Dedifferentiated amniotic fluid mesenchymal stem cell (primary cell): ENCODE results near the gene ZNF638.
"Not testable (repeated sequence)": the region's sequence is repeated elsewhere in the genome, so short reads cannot be mapped to it uniquely, and the experiment has no call there.

Source experiments
- DNase-seq: peaks from one replicate; pipeline ENCODE4 v3.0.0-alpha.2; 2016; ENCODE audit errors: extremely low spot score

ZNF638 gene

DNA sequence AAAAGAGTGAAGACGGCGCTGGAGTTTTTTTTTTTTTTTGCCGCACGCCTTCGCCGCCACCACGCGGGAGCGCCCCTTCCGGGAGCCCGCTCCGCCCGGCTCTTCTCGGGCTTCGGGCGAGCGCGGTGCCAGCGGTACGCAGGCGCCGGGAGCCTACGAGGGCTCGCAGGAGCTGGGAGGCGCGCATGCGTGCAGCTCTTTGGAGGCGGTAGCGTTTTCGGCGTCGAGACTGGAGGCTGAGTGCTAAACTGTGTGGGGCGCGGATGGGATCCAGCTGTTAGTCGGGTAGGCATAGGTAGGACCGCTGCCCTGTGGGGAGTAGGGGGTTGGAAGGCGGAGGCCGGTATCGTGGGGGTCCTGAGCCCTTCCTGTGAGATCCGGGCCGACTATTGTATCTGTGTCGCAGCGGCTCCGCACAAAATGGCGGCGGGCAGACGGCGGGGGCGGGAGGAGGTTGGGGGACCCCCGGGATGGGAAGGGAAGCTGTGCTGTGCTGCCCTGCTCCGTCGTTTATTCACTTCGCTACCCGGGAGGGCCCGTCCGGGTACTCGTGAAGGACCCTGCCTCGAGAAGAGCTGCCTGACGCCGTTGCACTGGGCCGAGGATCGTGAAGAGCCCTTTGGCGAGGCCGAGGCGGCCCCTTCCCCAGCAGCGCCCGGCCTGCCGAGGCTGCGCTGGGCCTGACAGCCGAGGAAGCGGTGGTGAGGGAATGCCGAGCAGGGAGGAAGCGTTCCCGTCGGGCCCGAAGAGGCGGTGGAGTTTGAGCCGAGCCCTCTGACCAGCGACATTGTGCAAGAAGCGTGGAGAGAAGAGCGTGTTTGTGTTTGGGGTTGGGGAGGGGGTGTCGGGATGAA lies at the start of gene ZNF638:
Gene ZNF638, plus strand, starts transcription at position 202 of the 854 bp plus-strand sequence. CDS start 17,173 bp downstream, outside the sequence.
- DNase-seq: peak; percentile 93

DNA sequence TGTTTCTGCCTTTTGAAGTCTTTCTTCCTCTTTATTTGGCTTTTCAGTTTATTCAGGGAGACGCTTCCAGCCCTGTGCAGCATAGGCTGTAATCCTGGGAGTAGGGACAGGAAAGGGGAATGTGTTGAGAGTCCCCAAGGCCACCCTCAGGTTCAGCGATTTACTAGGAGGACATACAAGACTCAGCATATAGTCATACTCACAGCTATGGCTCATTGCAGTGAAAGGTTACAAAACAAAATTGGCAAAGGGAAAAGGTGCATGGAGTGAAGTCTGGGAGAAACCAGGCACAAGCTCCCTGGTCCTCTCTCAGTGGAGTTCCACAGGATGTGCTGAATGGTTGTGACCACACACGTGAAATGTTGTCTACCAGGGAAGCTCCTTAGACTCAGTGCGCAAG lies 49.6 kb upstream of the ZNF638 start:
- DNase-seq: no peak

- DNase-seq: no peak
These were observed 49.1 kb upstream of the ZNF638 start for GRCh38 chr2:71282493-71282892.

DNA sequence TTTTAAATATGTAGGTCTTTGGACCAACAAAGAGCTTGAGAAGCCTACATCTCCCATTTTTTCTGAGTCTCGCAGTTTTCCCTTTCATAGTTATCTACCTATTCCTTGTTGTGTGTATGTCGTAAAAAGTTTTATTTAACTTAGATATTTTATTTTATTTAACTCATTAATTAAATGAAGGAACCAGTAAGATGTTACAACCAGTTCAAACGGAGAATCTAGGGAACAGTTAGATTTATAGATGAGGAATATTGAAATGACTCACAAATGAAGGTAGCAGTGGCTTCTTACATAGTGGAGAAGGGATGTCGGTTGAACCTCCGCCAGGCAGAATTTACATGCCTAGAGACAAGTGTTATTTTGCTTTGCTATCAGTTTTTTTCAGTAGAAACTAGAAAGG lies 48.5 kb upstream of the ZNF638 start:
- no peak for DNase-seq

DNA sequence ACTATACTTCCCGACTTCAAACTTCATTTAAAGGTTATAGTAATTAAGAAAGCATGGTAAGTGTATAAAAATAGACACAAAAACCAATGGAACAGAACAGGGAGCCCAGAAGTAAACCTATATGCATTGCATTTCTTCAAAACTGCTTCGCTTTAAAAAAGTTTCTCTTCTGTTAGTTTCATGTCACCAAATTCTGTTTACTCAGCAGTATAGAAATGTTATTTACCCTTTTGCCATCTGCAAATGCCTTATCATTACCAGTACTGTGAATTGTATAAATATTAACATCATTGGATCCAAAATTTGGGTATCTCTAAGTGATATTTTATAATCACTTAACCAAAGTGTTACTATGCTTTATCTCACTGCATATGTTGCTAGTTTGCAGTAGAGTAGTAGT lies 45.9 kb upstream of the ZNF638 start:
- no peak for DNase-seq

- no peak for DNase-seq
These were observed 40.2 kb upstream of the ZNF638 start for GRCh38 chr2:71291398-71291797.

DNA sequence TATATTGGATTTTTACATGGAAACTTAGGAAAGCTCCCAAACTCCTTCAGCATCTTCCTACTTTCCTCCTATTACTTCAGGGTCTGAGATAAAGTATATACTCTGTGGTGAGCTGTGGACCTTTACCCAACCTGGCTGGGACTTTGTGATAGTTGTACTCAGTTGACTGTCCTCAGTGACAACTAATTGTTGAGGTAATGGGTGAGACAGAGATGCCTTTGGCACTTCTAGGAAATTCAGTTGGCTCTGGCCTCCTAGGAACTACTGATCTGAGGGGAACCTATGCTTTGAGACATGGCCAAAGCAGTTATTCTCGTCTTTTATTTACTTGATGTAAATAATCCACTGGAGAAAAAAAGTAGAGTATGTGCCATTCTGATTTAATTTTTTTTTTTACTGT lies 39.4 kb upstream of the ZNF638 start:
- DNase-seq: no peak

DNA sequence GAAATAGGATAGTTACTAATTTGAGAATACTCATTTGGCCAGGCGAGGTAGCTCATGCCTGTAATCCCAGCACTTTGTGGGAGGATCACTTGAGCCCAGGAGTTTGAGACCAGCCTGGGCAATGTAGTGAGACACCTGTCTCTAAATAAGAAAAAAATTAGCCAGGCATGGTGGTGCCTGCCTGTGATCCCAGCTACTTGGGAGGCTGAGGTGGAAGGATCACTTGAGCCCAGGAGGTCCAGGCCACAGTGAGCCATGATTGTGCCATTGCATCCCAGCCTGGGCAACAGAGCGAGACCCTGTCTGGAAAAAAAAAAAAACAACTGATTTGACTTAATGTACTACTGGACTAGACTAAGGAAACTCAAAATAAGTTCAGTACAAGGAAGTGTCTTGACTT lies 32.7 kb upstream of the ZNF638 start:
- no peak for DNase-seq

DNA sequence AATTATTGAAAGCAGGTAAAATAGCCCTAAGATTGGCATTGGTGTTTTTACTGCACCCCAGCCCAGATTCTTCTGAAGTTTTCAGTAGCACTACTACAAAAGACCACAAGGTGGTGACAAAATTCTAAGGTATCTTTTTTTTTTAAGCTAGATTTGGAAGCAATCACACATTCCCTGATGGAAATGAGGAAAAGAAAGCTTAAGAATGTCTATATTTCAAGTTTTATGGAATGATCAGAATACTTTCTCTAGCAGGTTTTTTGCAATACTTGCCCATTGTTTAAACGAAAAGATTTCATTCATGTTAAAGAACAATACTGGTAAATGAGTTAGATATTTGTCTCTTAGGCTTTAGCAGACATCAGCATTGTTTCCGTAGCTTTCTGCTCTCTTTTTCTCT lies 32.1 kb upstream of the ZNF638 start:
- DNase-seq: peak; percentile 38

DNA sequence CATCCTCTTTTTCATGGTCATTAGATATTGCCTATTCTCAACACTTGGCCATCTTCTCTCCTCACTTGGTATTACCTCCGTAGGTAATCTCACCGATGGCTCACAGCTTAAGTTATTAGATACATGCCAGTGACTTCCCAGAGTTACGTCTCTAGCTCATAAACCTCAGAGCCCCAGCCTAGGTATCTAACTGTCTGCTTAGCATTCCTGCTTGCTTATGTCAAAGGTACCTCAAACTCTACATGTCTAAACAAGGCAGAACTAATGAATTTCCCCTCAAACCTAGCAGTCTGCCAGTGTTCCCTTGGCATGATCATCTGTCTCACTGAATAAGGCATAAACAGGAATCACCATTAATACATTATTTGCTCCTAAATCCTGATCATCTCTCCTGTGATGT lies 27.7 kb upstream of the ZNF638 start:
- DNase-seq: no peak

DNA sequence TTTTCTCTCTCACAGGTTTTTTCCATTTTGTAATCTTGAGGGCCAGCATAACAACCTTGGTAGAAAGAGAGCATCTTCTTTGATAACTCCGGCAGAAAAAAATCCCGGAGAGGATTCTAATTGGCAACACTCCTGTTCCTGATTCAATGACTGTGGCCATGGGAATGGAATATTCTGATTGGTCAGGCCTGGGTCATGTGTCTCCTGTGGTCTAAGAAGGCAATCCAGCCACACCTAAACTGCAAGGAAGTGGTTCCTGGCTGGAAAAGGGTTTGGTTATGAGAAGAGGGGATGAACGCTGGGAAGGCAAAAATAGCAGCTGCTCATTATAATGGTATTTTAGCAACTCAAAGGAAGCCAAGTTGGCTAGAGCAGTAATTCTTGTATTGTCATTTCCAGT lies 24.8 kb upstream of the ZNF638 start:
- no peak for DNase-seq

- DNase-seq: no peak
These were observed 18.4 kb upstream of the ZNF638 start for GRCh38 chr2:71313016-71313766.

DNA sequence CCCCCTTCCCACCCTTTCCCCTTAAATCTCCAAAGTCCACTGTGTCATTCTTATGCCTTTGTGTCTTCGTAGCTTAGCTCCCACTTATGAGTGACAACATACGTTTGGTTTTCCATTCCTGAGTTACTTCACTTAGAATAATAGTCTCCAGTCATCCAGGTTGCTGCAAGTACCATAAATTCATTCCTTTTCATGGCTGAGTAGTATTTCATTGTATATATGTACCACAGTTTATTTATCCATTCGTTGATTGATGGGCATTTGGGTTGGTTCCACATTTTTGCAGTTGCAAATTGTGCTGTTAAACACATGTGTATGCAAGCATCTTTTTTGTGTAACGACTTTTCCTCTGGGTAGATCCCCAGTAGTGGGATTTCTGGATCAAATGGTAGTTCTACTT lies 14.5 kb upstream of the ZNF638 start:
- DNase-seq: no peak

- not testable (repeated sequence) for DNase-seq
These were observed 13.7 kb upstream of the ZNF638 start for GRCh38 chr2:71317900-71318299.

DNA sequence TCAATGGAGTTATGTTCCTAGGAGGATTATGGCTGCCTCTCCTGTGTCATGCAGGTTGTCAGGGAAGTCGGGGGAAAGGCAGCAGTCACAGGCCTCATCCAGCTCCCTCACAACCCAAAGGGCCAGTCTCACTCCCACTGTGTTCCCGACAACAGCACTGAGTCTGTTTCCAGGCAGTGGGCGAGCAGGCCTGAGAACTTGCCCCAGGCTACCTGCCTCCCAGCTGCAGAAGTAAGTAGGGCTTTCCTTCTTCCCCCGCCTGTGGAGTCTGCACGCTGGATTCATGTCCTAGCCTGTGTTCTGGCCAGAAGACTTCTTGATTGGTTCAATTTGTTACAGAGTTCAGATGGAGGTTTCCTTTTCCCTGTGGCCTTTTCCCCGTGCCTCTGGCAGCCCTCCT lies 8.2 kb upstream of the ZNF638 start:
- no peak for DNase-seq

GRCh38 chr2:71326968-71327367 lies 4.6 kb upstream of the ZNF638 start:
- DNase-seq: no peak

DNA sequence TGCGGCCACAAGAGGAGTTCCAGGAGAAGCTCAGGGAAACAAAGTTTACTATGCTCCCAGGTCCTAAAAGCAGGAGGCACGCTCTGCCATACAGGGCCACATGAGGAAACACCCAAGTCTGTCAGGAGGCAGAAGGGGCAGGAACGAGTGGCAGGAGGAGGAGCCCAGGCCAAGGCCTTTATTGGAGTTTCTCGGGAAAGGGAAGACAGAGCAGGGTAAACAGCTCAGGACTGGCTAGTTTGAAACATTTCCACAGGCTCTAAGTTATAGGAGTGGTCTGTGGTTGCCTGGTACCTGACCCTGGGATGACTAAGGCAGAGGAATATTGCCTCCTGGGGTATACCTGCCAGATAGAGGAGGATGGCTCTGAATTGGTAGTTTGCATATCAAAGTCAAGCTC lies 3.7 kb upstream of the ZNF638 start:
- no peak for DNase-seq

DNA sequence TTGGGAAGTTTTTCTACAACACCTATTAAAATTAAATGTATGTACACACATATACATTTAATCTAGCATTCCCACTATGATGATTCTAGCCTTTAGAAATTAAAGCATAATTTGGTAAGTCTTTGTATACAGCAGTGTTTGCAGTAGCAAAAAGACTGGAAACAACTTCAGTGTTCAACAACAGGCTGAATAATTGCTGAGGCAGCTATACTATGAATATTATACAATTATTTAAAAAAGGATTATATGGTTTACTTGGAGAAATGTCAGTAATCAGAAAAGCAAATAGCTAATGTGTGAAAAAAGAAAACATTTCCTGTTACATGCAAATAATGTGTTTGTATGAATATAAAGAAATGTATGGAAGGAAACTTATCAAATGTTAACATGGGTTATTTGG lies 1.4 kb upstream of the ZNF638 start:
- no peak for DNase-seq

DNA sequence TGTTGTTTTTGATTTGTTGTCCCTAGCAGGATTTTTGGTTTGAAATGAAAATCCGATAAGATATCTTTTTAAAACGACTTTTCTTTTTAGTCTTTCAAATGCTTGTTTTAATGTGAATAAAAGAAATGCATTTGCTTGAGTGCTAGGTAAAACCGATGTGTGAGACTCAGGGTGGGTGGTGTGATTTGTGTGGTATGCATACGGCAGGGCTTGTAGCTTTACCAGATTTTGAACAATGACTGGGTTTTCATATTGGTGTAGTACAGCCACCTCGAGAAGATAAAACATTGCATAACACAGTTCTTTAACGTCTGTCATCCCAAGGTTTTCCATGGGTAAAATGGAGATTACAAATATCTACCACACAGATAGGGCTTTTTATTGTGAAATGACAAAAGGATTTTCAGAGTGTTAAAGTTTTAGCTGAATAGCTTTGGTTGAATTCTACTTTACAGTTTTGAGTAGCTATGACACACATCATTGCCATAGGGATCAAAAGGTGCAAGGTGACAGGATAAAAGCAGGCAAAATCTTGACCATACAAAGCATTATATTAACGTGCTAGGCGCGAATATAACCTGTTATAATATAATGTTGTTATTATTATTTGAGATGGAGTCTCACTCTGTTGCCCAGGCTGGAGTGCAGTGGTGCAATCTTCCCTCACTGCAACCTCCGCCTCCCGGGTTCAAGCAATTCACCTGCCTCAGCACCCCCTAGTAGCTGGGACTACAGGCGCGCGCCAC lies 824 bp upstream of the ZNF638 start:
- DNase-seq: no peak

GRCh38 chr2:71331331-71331580 lies 326 bp upstream of the ZNF638 start:
- not testable (repeated sequence) for DNase-seq

GRCh38 chr2:71332435-71332796 lies 834 bp downstream of the ZNF638 start:
- no peak for DNase-seq

GRCh38 chr2:71333619-71334018 lies 2.0 kb downstream of the ZNF638 start:
- DNase-seq: no peak

- DNase-seq: no peak
These were observed 4.8 kb downstream of the ZNF638 start for GRCh38 chr2:71336384-71336783.
